ENCODE measurements around the gene GRM6. TPM values are rescaled to one million over a fixed set of nuclear protein-coding genes. Genes with fewer than 3 reads are reported as not detected.

Gene GRM6
- total and polyA plus RNA-seq, 9 of the 15 experiments (the other 6 are each of a cell fraction or from before 2014, with no cell fraction given) = not detected

DNA sequence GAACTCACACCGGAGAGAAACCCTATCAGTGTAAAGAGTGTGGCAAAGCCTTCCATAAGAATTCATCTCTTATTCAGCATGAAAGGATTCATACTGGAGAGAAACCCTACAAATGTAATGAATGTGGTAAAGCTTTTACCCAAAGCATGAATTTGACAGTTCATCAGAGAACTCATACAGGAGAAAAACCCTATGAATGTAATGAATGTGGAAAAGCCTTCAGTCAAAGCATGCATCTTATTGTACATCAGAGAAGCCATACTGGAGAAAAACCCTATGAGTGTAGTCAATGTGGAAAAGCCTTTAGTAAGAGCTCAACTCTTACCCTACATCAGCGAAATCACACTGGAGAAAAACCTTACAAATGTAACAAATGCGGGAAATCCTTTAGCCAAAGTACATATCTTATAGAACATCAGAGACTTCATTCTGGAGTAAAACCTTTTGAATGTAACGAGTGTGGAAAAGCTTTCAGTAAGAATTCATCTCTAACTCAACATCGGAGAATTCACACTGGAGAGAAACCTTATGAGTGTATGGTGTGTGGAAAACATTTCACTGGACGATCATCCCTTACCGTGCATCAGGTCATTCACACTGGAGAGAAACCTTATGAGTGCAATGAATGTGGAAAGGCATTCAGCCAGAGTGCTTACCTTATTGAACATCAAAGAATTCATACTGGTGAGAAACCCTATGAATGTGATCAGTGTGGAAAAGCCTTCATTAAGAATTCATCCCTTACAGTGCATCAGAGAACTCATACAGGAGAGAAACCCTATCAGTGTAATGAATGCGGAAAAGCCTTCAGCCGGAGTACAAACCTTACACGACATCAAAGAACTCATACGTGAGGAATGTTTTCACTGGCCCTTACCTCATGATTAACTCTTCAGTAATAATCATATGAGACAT is 63.0 kb downstream of the GRM6 start (continued):
- TF ChIP-seq ZNF274 (IDR thresholded peaks at IDR 0.05; ENCODE audit: borderline replicate concordance, low read depth, low read length) = peak; percentile 96
- TF ChIP-seq, protein P1, sequence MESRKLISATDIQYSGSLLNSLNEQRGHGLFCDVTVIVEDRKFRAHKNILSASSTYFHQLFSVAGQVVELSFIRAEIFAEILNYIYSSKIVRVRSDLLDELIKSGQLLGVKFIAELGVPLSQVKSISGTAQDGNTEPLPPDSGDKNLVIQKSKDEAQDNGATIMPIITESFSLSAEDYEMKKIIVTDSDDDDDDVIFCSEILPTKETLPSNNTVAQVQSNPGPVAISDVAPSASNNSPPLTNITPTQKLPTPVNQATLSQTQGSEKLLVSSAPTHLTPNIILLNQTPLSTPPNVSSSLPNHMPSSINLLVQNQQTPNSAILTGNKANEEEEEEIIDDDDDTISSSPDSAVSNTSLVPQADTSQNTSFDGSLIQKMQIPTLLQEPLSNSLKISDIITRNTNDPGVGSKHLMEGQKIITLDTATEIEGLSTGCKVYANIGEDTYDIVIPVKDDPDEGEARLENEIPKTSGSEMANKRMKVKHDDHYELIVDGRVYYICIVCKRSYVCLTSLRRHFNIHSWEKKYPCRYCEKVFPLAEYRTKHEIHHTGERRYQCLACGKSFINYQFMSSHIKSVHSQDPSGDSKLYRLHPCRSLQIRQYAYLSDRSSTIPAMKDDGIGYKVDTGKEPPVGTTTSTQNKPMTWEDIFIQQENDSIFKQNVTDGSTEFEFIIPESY (CRISPR knock-in tag; IDR thresholded peaks at IDR 0.05) = no peak
- TF ChIP-seq GATA2 (CRISPR knock-in tag; IDR thresholded peaks at IDR 0.05) = no peak

Other genes with a start within 250 kb of the GRM6 start
- 7.1 and 9.2 TPM in 2 replicates for gene ZNF354B, start 135.4 kb downstream of the GRM6 start, total RNA-seq (2014; rRNA removed)
- 10.0 and 14.3 TPM in 2 replicates for gene ZNF354B, start 135.4 kb downstream of the GRM6 start, total RNA-seq (2014; rRNA removed; fragmentation: Illumina TruSeq; extraction: Trizol)
- gene ZNF354B, start 135.4 kb downstream of the GRM6 start, total RNA-seq (2015; rRNA removed; fragmentation: Illumina TruSeq; extraction: Trizol) = 13.8 and 14.2 TPM in 2 replicates
- 9.5 and 11.2 TPM in 2 replicates for gene ZNF354B, start 135.4 kb downstream of the GRM6 start, total RNA-seq (2021)
- gene ZNF354B, start 135.4 kb downstream of the GRM6 start, polyA plus RNA-seq (2011; rRNA removed) = 16.4 and 18.3 TPM in 2 replicates
- 10.7 and 13.3 TPM in 2 replicates for gene ZNF354B, start 135.4 kb downstream of the GRM6 start, polyA plus RNA-seq (2014; fragmentation: Illumina TruSeq; extraction: Trizol)
- 1 to 10 TPM; 1.8 to 2.0 TPM for gene ZNF354B, start 135.4 kb downstream of the GRM6 start, polyA plus RNA-seq (2014; fragmentation: Nextera tagmentation; extraction: Ambion mirVana)
- gene ZNF354B, start 135.4 kb downstream of the GRM6 start, polyA plus RNA-seq (2014; rRNA removed) = 15.6 and 16.2 TPM in 2 replicates
- 0.16 TPM in 1 of 2 replicates, not detected in the other for gene ZFP2, start 99.4 kb downstream of the GRM6 start, total RNA-seq (2014; rRNA removed)
- not detected in 2 replicates for gene ZFP2, start 99.4 kb downstream of the GRM6 start, total RNA-seq (2014; rRNA removed; fragmentation: Illumina TruSeq; extraction: Trizol)
- gene ZFP2, start 99.4 kb downstream of the GRM6 start, total RNA-seq (2015; rRNA removed; fragmentation: Illumina TruSeq; extraction: Trizol) = 0.07 TPM in 1 of 2 replicates, not detected in the other
- not detected in 2 replicates for gene ZFP2, start 99.4 kb downstream of the GRM6 start, total RNA-seq (2021)
- 0.07 and 0.13 TPM in 2 replicates for gene ZFP2, start 99.4 kb downstream of the GRM6 start, polyA plus RNA-seq (2011; rRNA removed)
- not detected in 2 replicates for gene ZFP2, start 99.4 kb downstream of the GRM6 start, polyA plus RNA-seq (2014; fragmentation: Illumina TruSeq; extraction: Trizol)
- gene ZFP2, start 99.4 kb downstream of the GRM6 start, polyA plus RNA-seq (2014; fragmentation: Nextera tagmentation; extraction: Ambion mirVana) = not detected
- not detected in 2 replicates for gene ZFP2, start 99.4 kb downstream of the GRM6 start, polyA plus RNA-seq (2014; rRNA removed)
- gene ZNF454, start 54.1 kb downstream of the GRM6 start, total RNA-seq (2014; rRNA removed) = not detected in 2 replicates
- gene ZNF454, start 54.1 kb downstream of the GRM6 start, total RNA-seq (2014; rRNA removed; fragmentation: Illumina TruSeq; extraction: Trizol) = not detected in 2 replicates
- gene ZNF454, start 54.1 kb downstream of the GRM6 start, total RNA-seq (2015; rRNA removed; fragmentation: Illumina TruSeq; extraction: Trizol) = not detected in 2 replicates
- not detected in 2 replicates for gene ZNF454, start 54.1 kb downstream of the GRM6 start, total RNA-seq (2021)
- gene ZNF454, start 54.1 kb downstream of the GRM6 start, polyA plus RNA-seq (2011; rRNA removed) = not detected in 2 replicates
- not detected in 2 replicates for gene ZNF454, start 54.1 kb downstream of the GRM6 start, polyA plus RNA-seq (2014; fragmentation: Illumina TruSeq; extraction: Trizol)
- gene ZNF454, start 54.1 kb downstream of the GRM6 start, polyA plus RNA-seq (2014; fragmentation: Nextera tagmentation; extraction: Ambion mirVana) = not detected
- gene ZNF454, start 54.1 kb downstream of the GRM6 start, polyA plus RNA-seq (2014; rRNA removed) = not detected in 2 replicates
- 0.27 and 0.65 TPM in 2 replicates for gene ZNF879, start 28.5 kb upstream of the GRM6 start, total RNA-seq (2014; rRNA removed)
- 0.51 and 0.77 TPM in 2 replicates for gene ZNF879, start 28.5 kb upstream of the GRM6 start, total RNA-seq (2014; rRNA removed; fragmentation: Illumina TruSeq; extraction: Trizol)
- 0.80 and 0.90 TPM in 2 replicates for gene ZNF879, start 28.5 kb upstream of the GRM6 start, total RNA-seq (2015; rRNA removed; fragmentation: Illumina TruSeq; extraction: Trizol)
- gene ZNF879, start 28.5 kb upstream of the GRM6 start, total RNA-seq (2021) = 0.18 and 0.63 TPM in 2 replicates
- gene ZNF879, start 28.5 kb upstream of the GRM6 start, polyA plus RNA-seq (2011; rRNA removed) = 0.33 TPM in 1 of 2 replicates, not detected in the other
- 0.37 and 0.48 TPM in 2 replicates for gene ZNF879, start 28.5 kb upstream of the GRM6 start, polyA plus RNA-seq (2014; fragmentation: Illumina TruSeq; extraction: Trizol)
- under 1 TPM; 0.01 to 0.04 TPM for gene ZNF879, start 28.5 kb upstream of the GRM6 start, polyA plus RNA-seq (2014; fragmentation: Nextera tagmentation; extraction: Ambion mirVana)
- gene ZNF879, start 28.5 kb upstream of the GRM6 start, polyA plus RNA-seq (2014; rRNA removed) = 0.37 and 0.49 TPM in 2 replicates
- not detected in 2 replicates for gene ZNF354C, start 65.1 kb upstream of the GRM6 start, total RNA-seq (2014; rRNA removed)
- gene ZNF354C, start 65.1 kb upstream of the GRM6 start, total RNA-seq (2014; rRNA removed; fragmentation: Illumina TruSeq; extraction: Trizol) = 0.04 TPM in 1 of 2 replicates, not detected in the other
- gene ZNF354C, start 65.1 kb upstream of the GRM6 start, total RNA-seq (2015; rRNA removed; fragmentation: Illumina TruSeq; extraction: Trizol) = 0.04 TPM in 2 replicates
- gene ZNF354C, start 65.1 kb upstream of the GRM6 start, total RNA-seq (2021) = 0.02 and 0.07 TPM in 2 replicates
- 0.01 TPM in 1 of 2 replicates, not detected in the other for gene ZNF354C, start 65.1 kb upstream of the GRM6 start, polyA plus RNA-seq (2011; rRNA removed)
- 0.03 TPM in 1 of 2 replicates, not detected in the other for gene ZNF354C, start 65.1 kb upstream of the GRM6 start, polyA plus RNA-seq (2014; fragmentation: Illumina TruSeq; extraction: Trizol)
- under 1 TPM; 0.01 TPM for gene ZNF354C, start 65.1 kb upstream of the GRM6 start, polyA plus RNA-seq (2014; fragmentation: Nextera tagmentation; extraction: Ambion mirVana)
- gene ZNF354C, start 65.1 kb upstream of the GRM6 start, polyA plus RNA-seq (2014; rRNA removed) = 0.08 TPM in 1 of 2 replicates, not detected in the other

All from K562 (cell line).